ENCODE measurements around the gene C1QTNF1.

GRCh38 chr17:79088997-79089328 lies 65.0 kb downstream of the C1QTNF1 start:
- TF ChIP-seq GATA2 (IDR thresholded peaks at IDR 0.05; ENCODE audit: low read depth, low read length) (no peak), GATA3 (IDR thresholded peaks at IDR 0.05; ENCODE audit: low read depth, low read length) (no peak)
